KMS-11 (cell line): ENCODE measurements around the gene CRYAB.

Source experiments
- H2AFZ ChIP-seq: fragments of 200-600 bp; sonication (generic); 2 replicates; pipeline ENCODE4 v1.6.1; 2016; ENCODE audit warnings: antibody characterized with exemption, mixed run types, low read depth
- H3K27ac ChIP-seq: fragments of 200-600 bp; sonication (generic); 2 replicates; pipeline ENCODE4 v1.6.1; 2016; ENCODE audit warnings: mild to moderate bottlenecking, mixed run types
- H3K27me3 ChIP-seq: fragments of 200-600 bp; sonication (generic); 2 replicates; pipeline ENCODE4 v1.6.1; 2017; ENCODE audit warnings: mild to moderate bottlenecking, low read depth, mixed run types, moderate library complexity; ENCODE audit not compliant: insufficient read depth
- H3K36me3 ChIP-seq: fragments of 200-600 bp; sonication (generic); 2 replicates; pipeline ENCODE4 v1.6.1; 2017; ENCODE audit warnings: mild to moderate bottlenecking, mixed run types; ENCODE audit not compliant: insufficient read depth
- H3K4me1 ChIP-seq: fragments of 200-600 bp; sonication (generic); 2 replicates; pipeline ENCODE4 v1.6.1; 2016; ENCODE audit warnings: mild to moderate bottlenecking, low read depth, mixed run types; ENCODE audit not compliant: poor library complexity, severe bottlenecking
- H3K4me2 ChIP-seq: fragments of 200-600 bp; sonication (generic); 2 replicates; pipeline ENCODE4 v1.7.0; 2016; ENCODE audit warnings: mild to moderate bottlenecking, mixed run types
- H3K4me3 ChIP-seq: fragments of 200-600 bp; sonication (generic); IDR thresholded peaks from 2 replicates; pipeline ENCODE4 v1.6.1; 2017; ENCODE audit warnings: low read depth, low read length, mixed read lengths; ENCODE audit not compliant: insufficient read depth
- H3K79me2 ChIP-seq: fragments of 200-600 bp; sonication (generic); 2 replicates; pipeline ENCODE4 v1.6.1; 2016; ENCODE audit warnings: low read depth, mixed run types; ENCODE audit not compliant: insufficient read depth
- H3K9ac ChIP-seq: fragments of 200-600 bp; sonication (generic); 2 replicates; pipeline ENCODE4 v1.6.1; 2016; ENCODE audit warnings: mild to moderate bottlenecking, mixed run types
- H4K20me1 ChIP-seq: fragments of 200-600 bp; sonication (generic); 2 replicates; pipeline ENCODE4 v1.6.1; 2016; ENCODE audit warnings: mild to moderate bottlenecking, mixed run types; ENCODE audit not compliant: insufficient read depth
- TF ChIP-seq, protein P1 (sequence below): fragments of 200-600 bp; sonication (generic); conservative IDR thresholded peaks from 2 replicates; pipeline ENCODE4 v1.6.1; 2017; ENCODE audit warnings: low read depth, mild to moderate bottlenecking, antibody characterized with exemption, low read length, moderate library complexity, mixed read lengths

CRYAB gene

DNA sequence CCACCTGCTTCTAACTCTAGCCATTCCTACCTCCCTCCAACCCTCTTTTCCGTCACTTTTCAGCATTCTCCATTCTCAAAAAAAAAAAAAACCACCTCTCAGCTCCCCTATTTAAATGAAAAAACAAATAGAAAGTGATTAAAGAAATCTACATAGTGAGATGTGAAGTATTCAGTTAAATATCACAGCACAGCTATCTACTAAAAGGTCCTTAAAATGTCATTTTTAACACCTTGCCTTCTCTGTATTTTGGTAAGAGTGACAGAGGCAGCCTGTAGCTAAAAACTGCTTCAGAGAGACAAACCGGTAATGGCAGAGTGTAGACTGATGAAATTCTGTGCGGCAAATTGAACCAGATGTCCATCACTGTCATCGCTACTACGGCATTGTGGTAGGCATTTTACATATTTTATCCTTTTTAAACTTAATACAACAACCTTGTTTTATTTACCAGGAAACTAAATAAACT lies 39.8 kb downstream of the CRYAB start:
- H3K27me3 ChIP-seq = no peaks in the 10 kb centered on the region

DNA sequence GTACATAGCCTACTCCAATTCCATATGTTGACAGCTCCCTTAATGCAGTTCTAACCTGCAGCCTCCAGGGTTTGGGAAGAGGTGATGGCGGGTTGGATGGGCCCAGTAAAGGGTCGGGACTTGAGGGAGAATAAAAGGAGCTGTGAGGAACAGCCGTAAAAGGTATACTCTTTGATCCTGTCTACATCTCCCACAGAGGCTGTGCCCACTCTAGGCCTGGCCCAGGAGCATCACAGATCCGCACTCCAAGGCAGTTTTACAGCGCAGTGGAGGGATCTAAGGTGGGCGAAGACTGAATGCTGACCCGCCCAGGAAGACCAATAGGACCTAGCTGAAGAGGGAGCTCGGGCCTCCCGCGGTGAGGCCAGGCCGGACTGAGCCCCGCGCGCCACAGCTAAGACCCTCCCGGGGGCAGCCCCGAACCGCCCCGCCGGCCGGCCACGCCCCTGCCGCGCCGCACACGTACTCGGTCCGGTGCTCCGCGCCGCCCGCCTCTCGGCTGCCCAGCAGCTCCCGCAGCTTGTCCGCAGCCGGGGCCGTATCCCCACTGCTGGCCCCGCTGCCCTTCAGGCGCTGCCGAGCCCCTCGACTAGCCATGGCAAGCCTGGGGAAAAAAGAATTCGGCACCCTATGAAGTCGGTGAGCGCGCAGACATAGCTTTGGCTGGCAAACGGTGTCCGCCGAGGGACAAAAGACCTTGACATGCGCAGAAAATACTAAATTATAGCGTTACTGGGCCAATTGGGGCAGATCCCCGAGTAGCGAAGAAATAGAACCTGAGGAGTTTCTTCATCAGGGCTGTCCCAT lies 40.5 kb downstream of the CRYAB start, which contains the start of gene ALG9:
ALG9 (minus strand) TSS at position 696 of the 807 bp plus-strand sequence; CDS start at position 597, 99 bp downstream.
- peaks cover 16% of the 10 kb centered on the region for H3K4me1 ChIP-seq
- H3K27ac ChIP-seq = peak within 1 kb of the TSS; percentile 27; the same call in 1 of the 2 replicates
- peak within 1 kb of the TSS; percentile 49; the same call in 1 of the 2 replicates for H3K9ac ChIP-seq

More for the DNA sequence above, 39.8 kb downstream of the CRYAB start:
- peak overlapping the region; percentile 93 for H2AFZ ChIP-seq
- H3K4me2 ChIP-seq = peak overlapping the region; percentile 91
- no peaks in the 10 kb centered on the region for H3K36me3 ChIP-seq
- no peak overlapping the region for H3K27ac ChIP-seq
- peak overlapping the region; percentile 45 for H3K4me3 ChIP-seq
- H3K9ac ChIP-seq = peak overlapping the region; percentile 49; the same call in 1 of the 2 replicates
- H4K20me1 ChIP-seq = no peaks in the 10 kb centered on the region
- H3K4me1 ChIP-seq = peaks cover 16% of the 10 kb centered on the region
- TF ChIP-seq, protein P1, sequence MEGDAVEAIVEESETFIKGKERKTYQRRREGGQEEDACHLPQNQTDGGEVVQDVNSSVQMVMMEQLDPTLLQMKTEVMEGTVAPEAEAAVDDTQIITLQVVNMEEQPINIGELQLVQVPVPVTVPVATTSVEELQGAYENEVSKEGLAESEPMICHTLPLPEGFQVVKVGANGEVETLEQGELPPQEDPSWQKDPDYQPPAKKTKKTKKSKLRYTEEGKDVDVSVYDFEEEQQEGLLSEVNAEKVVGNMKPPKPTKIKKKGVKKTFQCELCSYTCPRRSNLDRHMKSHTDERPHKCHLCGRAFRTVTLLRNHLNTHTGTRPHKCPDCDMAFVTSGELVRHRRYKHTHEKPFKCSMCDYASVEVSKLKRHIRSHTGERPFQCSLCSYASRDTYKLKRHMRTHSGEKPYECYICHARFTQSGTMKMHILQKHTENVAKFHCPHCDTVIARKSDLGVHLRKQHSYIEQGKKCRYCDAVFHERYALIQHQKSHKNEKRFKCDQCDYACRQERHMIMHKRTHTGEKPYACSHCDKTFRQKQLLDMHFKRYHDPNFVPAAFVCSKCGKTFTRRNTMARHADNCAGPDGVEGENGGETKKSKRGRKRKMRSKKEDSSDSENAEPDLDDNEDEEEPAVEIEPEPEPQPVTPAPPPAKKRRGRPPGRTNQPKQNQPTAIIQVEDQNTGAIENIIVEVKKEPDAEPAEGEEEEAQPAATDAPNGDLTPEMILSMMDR = no peak
- no peaks in the 10 kb centered on the region; the same call in 1 of the 2 replicates for H3K79me2 ChIP-seq

DNA sequence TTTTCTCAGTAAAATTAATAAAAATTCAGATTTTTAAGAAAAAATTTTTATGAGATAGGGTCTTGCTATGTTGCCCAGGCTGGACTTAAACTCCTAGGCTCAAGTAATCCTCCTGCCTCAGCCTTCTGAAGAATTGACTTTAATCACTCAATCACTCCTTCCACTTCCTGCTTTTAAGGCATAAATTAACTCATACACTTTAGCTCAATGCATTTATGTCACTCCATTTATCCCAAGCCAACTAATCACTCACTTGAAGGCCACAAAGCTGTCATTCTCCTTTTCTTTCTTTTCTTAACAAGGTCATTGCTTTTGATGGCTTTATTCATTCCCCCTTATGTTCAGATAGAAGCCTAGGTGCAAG lies 41.1 kb downstream of the CRYAB start:
- Histone ChIP-seq H3K4me1 (peaks cover 16% of the 10 kb centered on the region), H3K9ac (peak overlapping the region; percentile 49; the same call in 1 of the 2 replicates), H3K36me3 (no peaks in the 10 kb centered on the region), H4K20me1 (no peaks in the 10 kb centered on the region), H3K27ac (peak overlapping the region; percentile 27; the same call in 1 of the 2 replicates), H3K79me2 (no peaks in the 10 kb centered on the region; the same call in 1 of the 2 replicates), H2AFZ (peak overlapping the region; percentile 93; the same call in 1 of the 2 replicates), H3K4me2 (peak overlapping the region; percentile 67), H3K4me3 (peak overlapping the region; percentile 71), H3K27me3 (no peaks in the 10 kb centered on the region)
- TF ChIP-seq, protein P1 = no peak

More for the DNA sequence above, 40.5 kb downstream of the CRYAB start, which contains the start of gene ALG9:
- H3K4me3 ChIP-seq = peak within 1 kb of the TSS; percentile 71
- H3K4me2 ChIP-seq = peak within 1 kb of the TSS; percentile 91
- H2AFZ ChIP-seq = peak within 1 kb of the TSS; percentile 93
- no peaks in the 10 kb centered on the region for H3K27me3 ChIP-seq
- TF ChIP-seq, protein P1 = 0 out of 2 replicates have a peak, but pooled peaks have one; percentile 24
- no peaks in the 10 kb centered on the region; the same call in 1 of the 2 replicates for H3K79me2 ChIP-seq
- no peaks in the 10 kb centered on the region for H3K36me3 ChIP-seq
- no peaks in the 10 kb centered on the region for H4K20me1 ChIP-seq

DNA sequence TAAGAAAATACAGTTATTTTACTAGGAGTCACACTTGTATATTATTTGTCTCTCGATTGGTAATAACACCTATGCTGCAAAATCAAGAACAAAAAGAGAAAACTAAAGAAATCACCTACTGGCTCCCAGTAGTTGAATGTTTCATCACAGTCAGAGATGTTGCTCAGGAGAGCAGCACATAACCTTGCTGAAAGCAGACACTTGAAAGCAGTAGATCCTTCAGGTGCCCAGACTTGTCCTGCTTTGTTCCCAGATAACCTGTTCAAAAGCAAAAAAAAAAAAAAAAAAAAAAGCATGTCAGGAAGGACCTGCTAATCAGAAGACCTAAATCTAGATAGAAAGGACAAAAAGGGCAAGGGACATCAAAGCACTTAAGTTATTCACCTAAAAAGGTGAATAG lies 41.5 kb downstream of the CRYAB start:
- H3K4me3 ChIP-seq = no peak overlapping the region
- H3K79me2 ChIP-seq = no peaks in the 10 kb centered on the region; the same call in 1 of the 2 replicates
- H3K27me3 ChIP-seq = no peaks in the 10 kb centered on the region
- 0 out of 2 replicates have a peak overlapping the region, but pooled peaks have one; percentile 49 for H3K9ac ChIP-seq
- no peaks in the 10 kb centered on the region for H4K20me1 ChIP-seq
- peak overlapping the region; percentile 93; the same call in 1 of the 2 replicates for H2AFZ ChIP-seq
- H3K4me2 ChIP-seq = peak overlapping the region; percentile 67
- TF ChIP-seq, protein P1 = no peak
- H3K36me3 ChIP-seq = no peaks in the 10 kb centered on the region
- peaks cover 16% of the 10 kb centered on the region for H3K4me1 ChIP-seq
- peak overlapping the region; percentile 27; the same call in 1 of the 2 replicates for H3K27ac ChIP-seq
